COLO668 (cell line): ENCODE data around the gene LRWD1.
"Not testable (repeated sequence)": the region's sequence is repeated elsewhere in the genome, so short reads cannot be mapped to it uniquely, and the experiment has no call there.

Experiments used
- DNase-seq: peaks from one replicate; lab custom pipeline; 2025; ENCODE audit not compliant: unreplicated experiment; lab: John Stamatoyannopoulos, UW

The LRWD1 gene

GRCh38 chr7:102494026-102494425, 29.2 kb downstream of the LRWD1 start:
- DNase-seq, result not testable (repeated sequence)

GRCh38 chr7:102494473-102495149, 29.8 kb downstream of the LRWD1 start:
- not testable (repeated sequence) for DNase-seq

GRCh38 chr7:102496861-102497260, 32.1 kb downstream of the LRWD1 start:
- DNase-seq, result not testable (repeated sequence)

GRCh38 chr7:102497308-102497707, 32.5 kb downstream of the LRWD1 start:
- DNase-seq, result not testable (repeated sequence)

GRCh38 chr7:102498321-102498720, 33.5 kb downstream of the LRWD1 start:
- DNase-seq, result not testable (repeated sequence)

GRCh38 chr7:102503141-102503540, 38.4 kb downstream of the LRWD1 start:
- DNase-seq, result not testable (repeated sequence)

GRCh38 chr7:102505298-102506185, 40.8 kb downstream of the LRWD1 start:
- not testable (repeated sequence) for DNase-seq

GRCh38 chr7:102507410-102508088, 42.8 kb downstream of the LRWD1 start:
- DNase-seq, result not testable (repeated sequence)

GRCh38 chr7:102510575-102510974, 45.8 kb downstream of the LRWD1 start:
- DNase-seq, result not testable (repeated sequence)

- not testable (repeated sequence) for DNase-seq
These were observed 47.2 kb downstream of the LRWD1 start for GRCh38 chr7:102511860-102512522.

GRCh38 chr7:102512642-102513221, 47.9 kb downstream of the LRWD1 start:
- DNase-seq, result not testable (repeated sequence)

GRCh38 chr7:102514881-102515721, 50.3 kb downstream of the LRWD1 start:
- DNase-seq, result not testable (repeated sequence)

GRCh38 chr7:102515889-102516288, 51.1 kb downstream of the LRWD1 start:
- DNase-seq, result not testable (repeated sequence)

GRCh38 chr7:102516951-102517350, 52.2 kb downstream of the LRWD1 start:
- not testable (repeated sequence) for DNase-seq

GRCh38 chr7:102517550-102518147, 52.9 kb downstream of the LRWD1 start, which contains the start of gene RASA4B:
RASA4B (minus strand) TSS chr7:102517777; CDS start chr7:102517710, 67 bp downstream.
- not testable (repeated sequence) for DNase-seq

GRCh38 chr7:102520797-102521196, 56.0 kb downstream of the LRWD1 start:
- not testable (repeated sequence) for DNase-seq
